GM20000 (cell line): ENCODE results near the gene INSRR.

ENCODE experiments used
- DNase-seq: peaks from one replicate; pipeline ENCODE4 v3.0.0; 2012; ENCODE audit warnings: low spot score
- TF ChIP-seq, protein P1 (sequence below): IDR thresholded peaks from 2 replicates; pipeline ENCODE4 v1.5.1; 2012; ENCODE audit warnings: mild to moderate bottlenecking, control low read depth; ENCODE audit errors: extremely low read depth, missing control alignments

The INSRR gene

DNA sequence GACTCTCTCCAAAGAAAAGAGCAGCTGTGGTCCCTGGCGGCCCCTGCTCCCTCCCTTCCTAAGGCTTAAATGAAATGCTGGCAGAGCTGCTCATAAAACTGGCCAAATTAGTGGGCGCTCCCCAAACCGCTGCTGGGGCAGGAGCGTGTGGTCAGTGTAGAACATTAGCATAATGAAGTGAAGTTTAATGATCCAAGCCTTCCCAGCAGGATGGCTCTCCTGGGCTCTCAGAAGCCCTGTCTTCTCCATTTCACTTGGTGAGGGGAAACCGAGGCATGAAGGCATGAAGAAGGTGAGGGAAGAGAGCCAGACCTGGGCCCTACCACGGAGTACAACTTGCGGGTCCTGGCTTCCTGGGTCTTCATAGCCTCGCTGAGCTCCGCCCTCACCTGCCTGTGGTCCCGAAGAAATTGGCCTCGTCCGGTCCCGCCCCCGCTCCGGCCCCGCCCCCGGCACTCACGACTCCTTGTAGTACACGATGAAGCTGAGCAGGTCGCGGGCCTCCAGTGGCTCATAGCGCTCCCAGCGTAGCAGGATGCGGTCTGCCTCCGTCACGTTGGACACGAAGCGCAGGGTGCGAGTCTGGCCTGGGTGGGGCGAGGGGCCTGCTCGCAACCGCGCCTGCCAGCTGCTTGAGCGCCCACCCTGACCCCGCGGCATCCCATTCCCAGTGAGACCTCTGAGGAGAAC is 10.3 kb downstream of the INSRR start:
- TF ChIP-seq, protein P1, sequence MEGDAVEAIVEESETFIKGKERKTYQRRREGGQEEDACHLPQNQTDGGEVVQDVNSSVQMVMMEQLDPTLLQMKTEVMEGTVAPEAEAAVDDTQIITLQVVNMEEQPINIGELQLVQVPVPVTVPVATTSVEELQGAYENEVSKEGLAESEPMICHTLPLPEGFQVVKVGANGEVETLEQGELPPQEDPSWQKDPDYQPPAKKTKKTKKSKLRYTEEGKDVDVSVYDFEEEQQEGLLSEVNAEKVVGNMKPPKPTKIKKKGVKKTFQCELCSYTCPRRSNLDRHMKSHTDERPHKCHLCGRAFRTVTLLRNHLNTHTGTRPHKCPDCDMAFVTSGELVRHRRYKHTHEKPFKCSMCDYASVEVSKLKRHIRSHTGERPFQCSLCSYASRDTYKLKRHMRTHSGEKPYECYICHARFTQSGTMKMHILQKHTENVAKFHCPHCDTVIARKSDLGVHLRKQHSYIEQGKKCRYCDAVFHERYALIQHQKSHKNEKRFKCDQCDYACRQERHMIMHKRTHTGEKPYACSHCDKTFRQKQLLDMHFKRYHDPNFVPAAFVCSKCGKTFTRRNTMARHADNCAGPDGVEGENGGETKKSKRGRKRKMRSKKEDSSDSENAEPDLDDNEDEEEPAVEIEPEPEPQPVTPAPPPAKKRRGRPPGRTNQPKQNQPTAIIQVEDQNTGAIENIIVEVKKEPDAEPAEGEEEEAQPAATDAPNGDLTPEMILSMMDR: no peak
- no peak for DNase-seq

DNA sequence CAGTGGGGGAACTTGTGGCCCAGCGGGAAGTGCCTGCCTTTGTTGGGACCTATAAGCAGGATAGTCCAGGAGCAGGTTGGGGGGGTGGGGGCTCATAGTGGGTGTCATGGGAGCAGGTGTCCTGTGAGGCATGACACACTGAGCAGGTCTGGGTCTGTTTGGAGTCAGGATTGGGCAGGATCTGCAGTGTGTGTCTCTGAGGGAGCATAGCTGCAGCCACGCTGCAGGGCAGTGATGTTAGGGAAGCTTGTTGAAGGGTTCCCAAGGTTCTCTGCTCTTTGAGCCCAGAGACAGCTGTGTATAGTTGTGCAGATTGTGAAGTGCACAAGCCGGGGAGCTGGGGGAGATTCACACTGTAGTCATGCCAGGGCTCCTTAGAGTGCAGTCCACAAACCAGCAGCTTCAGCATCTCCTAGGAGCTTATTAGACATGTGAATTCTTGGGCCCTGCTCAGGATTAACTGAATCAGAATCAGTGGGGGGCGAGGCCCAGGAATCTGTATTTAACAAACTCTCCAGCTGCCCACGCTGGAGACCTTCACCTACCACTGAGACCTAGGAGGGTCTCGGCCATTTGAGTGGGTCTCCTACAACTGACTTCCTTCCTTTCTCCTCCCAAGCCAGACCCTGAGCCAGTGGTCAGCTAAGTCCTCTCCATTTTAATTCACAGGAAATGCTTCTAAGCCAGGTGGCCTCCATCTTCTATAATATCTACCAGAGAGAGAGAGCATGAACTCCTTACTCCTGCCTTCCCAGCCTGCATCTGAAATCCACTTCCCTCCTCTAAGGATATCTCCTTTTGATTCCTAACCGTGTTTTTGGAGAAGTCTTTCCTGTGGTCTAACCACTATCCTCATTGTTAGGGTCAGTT is 11.1 kb downstream of the INSRR start:
- DNase-seq: no peak
- TF ChIP-seq, protein P1: no peak

DNA sequence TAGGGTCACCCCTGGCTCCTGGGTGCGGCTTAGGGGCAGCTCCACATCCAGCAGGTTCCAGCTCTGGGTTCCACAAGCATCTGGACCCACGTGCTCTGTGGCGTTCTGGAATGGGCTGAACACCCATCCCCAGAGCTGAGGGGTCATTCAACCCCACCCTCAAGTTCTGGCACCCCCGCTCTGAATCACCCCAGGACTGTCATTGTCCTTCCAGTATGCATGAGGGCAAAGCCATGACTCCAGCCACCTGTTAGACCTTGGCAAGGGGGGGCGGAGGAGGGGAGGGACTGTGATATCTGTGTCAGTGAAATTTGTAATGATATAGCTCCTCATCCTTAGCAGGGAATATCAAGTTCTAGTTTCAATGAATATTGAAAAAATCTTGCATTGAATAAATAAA is 12.3 kb downstream of the INSRR start:
- TF ChIP-seq, protein P1: no peak
- DNase-seq: no peak

DNA sequence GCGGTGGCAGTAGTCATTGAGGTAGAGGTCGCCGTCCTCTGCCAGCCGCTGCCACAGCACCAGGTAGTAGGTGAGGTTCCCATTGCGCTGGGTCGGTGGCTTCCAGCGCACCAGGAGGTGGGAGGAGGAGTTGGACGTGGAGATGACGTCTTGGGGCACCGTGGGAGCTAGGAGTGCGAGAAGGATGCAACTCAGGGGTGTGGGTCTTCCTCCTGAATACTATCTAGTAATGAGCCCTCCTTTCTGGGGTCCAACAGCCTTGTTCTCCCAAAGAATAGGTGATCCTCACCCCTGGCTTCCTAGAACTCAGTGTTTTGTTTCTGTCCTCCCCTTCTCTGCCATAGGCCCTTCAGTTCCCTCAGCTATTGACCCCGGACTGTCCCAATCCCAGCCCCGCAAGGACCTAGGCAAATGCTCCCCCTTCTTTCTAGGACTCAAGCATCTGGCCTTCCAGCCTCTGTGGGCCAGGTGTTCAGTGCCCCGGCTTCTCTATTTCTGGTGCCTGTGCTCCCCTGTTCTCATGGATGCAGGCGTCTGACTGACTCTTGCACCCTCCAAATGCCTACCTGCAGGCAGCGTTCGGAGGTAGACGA is 12.9 kb downstream of the INSRR start:
- peak; percentile 15 for DNase-seq
- TF ChIP-seq, protein P1: no peak

DNA sequence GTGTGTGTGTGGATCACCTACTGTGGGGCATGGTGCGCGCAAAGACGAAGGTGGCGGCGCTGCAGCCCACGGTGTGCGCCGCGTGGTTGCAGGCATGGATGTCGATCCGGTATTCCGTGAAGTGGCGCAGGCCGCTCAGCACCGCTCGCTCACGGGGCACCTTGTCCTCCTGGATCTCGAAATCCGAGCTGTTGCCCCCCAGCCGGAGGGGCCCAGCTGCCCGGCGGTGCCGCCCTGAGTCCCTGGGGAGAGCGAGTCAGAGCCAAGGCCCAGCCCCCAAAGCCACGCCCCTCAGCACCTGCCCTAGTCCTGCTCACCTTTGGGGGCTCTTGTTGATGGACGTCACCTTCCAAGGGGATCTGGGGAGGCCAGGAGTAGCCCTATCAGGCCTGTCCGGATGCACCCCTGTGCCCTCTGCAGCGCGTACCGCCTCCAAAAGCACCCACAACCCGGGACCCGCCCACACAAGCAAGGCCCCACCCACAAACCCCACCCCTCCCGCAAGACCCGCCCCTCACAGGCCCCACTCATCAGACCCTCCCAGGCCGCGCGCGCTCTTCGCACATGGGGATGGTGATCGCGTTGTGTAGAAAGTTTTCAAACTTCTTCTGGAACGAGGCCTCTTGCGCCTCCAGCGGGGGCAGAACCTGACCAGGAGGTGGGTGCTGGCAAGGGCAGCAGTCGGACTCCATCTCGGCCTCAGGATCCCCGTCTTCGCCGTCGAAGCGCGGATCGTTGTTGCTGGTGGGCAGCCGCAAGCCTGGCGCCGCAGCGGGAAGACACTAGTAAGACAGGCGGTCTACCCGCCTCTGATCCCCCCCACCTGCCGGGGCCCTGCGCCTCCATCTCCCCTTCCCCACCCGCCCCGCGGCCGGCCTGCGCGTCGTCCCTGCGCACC is 13.6 kb downstream of the INSRR start:
- TF ChIP-seq, protein P1: no peak
- peak; percentile 47 for DNase-seq

DNA sequence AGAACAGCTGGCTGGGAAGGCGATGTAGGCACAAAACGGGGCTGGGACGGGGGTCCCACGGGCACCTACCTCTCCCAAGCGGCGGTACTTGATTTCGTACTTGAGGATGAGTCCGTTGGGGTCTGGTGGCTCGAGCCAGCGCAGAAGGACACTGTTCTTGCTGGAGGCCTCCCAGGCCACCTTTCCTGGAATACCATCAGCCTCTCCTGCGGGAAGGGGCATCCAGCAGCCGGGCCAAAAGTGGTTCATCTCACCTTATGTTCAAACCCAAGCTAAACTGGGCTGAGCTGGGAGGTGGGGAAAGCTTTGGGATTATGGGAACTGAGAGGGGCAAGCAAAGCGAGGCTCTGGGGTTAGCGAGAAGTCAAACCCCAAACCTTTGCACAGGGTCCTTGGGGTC is 14.3 kb downstream of the INSRR start:
- peak; percentile 19 for DNase-seq
- TF ChIP-seq, protein P1: no peak
